Erythroblast (primary cell): ENCODE measurements around the gene PCBP3.

Source experiments
- GATA1 ChIP-seq: IDR thresholded peaks from 2 replicates; pipeline ENCODE4 v1.6.1; 2011; ENCODE audit warnings: low read depth, mild to moderate bottlenecking, control low read depth, low read length, moderate library complexity
- POLR2A ChIP-seq: IDR thresholded peaks from 2 replicates; pipeline ENCODE4 v1.6.1; 2011; ENCODE audit warnings: mild to moderate bottlenecking, low read length

DNA sequence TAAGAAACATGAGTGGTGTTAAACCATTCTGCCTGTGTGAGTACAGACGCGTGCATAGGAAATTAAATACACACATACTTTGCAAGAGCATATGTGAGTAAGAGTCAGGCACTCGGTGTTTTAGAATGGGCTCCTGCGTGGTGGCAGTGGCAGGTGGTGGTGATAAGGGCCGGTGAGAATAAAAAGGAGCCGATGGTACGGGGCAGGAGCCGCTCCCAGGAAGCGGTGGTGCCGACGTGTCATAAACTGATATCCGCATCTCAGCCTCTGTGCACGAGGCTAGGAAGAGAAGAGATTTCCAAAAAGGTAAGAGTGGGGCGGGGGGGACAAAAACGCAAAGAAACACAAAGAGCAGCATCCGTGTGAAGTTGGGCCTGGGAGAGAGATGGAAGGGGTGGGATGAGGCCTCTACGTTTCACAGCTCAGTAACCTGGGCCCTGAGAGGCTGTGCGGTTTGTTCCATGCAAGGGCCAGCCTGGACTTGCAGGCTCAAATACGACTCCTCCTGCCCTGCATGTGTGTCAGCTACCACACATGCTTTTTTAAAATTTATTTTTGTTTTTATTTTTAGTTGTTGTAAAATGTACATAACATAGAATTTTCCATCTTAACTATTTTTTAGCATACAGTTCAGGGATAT, 210.3 kb downstream of the PCBP3 start:
- TF ChIP-seq POLR2A, result no peak
- TF ChIP-seq GATA1, result no peak
